Activated CD4-positive, CD25-positive, alpha-beta regulatory T cell (primary cell): ENCODE measurements around the gene ANO7.
"Not testable (repeated sequence)": the region's sequence is repeated elsewhere in the genome, so short reads cannot be mapped to it uniquely, and the experiment has no call there.

Source experiments
- DNase-seq, 4 experiments: peaks; one replicate each; lab custom pipeline; 2025; lab: John Stamatoyannopoulos, UW

Gene ANO7

DNA sequence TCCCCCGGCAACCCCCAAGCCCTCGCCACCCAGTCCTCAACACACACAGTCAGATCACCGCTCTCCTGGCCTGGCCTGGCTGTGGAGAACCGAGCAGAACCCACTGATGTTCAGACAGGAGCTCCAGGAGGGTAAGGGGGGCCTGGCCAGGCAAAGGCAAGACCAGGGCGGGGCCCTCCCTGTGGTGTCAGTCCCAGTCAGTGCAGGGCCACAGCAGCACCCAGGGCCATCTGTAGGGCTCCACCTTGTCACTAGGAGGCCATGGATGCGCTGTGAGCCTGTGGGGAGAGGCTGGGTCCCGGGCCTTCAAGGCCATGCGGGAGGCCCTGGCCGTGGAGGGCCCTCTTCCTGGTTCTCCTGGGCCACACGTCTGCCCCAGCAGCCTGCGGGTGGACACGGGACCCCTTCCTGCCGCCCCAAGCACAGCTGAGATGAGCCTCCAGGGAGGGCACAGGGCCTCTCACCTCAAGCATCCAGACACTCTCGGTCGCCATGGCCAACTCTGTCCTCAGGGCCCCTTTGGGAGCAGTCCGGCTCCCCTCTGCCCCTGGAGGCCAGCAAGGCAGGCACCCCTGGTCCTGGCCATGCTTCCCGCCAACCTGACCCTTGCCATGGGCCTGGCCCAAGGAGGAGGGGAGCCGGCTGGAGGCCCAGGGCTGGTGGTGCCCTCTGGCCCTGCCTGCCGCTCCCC lies 2.0 kb downstream of the ANO7 start:
- DNase-seq: no peak

GRCh38 chr2:241191081-241191480 lies 2.6 kb downstream of the ANO7 start:
- no peak for DNase-seq

GRCh38 chr2:241193271-241193670 lies 4.8 kb downstream of the ANO7 start:
- DNase-seq: no peak

- no peak for DNase-seq
Measured at GRCh38 chr2:241194811-241195210, 6.3 kb downstream of the ANO7 start.

DNA sequence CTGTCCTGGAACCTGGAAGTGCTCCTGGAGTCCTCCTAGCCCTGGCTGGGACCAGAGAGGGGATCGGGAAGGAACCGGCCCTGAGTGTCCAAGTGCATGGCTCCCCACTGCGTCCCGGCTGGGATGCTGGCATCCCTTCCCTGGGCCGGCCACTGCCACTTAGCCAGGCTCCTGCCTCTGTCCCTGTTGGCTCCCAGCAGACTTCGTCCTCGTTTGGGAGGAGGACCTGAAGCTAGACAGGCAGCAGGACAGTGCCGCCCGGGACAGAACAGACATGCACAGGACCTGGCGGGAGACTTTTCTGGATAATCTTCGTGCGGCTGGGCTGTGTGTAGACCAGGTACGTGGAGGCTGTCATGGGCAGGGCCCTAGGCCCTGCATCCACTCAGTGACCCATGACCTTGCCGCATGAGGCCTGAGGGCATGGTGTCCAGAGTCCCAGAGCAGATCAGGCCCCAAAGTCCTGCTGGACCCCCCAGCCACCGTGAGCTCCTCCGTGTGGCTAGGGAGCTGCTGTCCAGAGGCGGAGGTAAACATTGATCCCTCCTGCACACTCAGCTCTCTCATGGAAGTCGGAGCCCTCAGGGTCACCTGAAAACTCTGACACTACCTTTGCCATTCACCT lies 7.1 kb downstream of the ANO7 start:
- DNase-seq: no peak

DNA sequence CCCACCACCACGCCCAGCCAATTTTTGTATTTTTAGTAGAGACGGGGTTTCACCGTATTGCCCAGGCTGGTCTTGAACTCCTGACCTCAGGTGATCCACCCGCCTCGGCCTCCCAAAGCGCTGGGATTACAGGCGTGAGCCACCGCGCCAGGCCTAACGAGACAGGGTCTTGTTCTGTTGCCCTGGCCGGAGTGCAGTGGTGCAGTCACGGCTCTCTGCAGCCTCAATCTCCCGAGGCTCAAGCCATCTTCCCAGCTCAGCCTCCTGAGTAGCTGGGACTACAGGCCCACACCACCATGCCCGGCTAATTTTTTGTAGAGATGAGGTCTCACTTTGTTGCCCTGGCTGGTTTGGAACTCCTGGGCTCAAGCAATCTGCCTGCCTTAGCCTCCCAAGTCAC lies 8.8 kb downstream of the ANO7 start:
- DNase-seq: not testable (repeated sequence)

GRCh38 chr2:241197947-241198346 lies 9.5 kb downstream of the ANO7 start:
- DNase-seq: no peak

- DNase-seq: no peak
Measured at GRCh38 chr2:241198381-241199279, 10.2 kb downstream of the ANO7 start.

DNA sequence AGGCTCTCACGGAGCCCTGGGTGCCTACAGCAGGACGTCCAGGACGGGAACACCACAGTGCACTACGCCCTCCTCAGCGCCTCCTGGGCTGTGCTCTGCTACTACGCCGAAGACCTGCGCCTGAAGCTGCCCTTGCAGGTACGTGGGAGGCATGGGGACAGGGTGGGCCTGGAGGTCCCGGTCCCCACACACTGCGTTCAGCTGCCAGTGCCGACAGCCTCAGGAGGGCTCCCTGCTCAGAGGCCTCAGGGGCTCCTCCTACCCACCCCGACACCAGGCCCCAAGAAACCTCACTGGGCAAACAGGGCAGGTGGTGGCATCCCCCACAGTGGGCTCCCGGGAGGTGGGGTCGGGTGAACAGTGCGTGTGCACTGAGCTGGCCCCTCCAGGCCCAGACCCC lies 10.8 kb downstream of the ANO7 start:
- no peak for DNase-seq

DNA sequence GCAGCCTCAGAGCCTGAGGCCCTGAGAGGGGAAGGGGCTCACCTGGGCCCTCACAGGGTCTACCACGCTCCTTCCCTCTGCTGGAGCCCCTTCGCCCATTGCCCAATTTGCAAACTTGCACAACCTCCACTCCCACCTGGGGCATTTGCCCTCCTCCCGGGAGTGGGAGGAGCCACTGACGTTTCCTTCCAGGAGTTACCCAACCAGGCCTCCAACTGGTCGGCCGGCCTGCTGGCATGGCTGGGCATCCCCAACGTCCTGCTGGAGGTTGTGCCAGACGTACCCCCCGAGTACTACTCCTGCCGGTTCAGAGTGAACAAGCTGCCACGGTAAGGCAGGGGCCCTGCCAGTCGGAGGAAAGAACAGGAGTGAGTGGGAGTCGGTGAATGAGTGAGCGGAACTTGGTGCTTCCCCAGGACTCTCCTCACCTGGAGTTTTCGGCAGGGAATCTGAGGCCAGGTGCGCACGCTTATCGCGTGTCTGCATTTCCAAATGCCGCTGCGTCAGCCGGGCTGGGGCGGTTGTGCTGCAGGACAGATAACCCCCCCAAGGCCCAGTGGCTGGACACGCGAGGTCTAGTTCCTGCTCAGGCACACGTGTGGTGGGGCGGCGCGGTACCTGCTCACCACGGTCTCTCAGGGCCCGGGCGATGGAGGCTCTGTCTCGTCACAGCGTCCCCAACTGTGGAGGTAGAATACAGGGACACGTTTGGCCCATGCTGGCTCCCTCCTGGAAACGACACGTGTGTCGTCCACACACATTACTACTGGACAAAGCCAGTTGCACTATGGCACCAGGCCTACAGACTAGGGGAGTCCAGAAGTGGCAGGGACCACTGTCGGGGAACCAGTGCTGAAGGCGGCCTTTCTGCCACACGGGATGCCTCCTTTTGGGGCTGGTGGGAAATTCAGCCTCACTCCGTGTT lies 11.7 kb downstream of the ANO7 start:
- no peak for DNase-seq

GRCh38 chr2:241200822-241201395 lies 12.4 kb downstream of the ANO7 start:
- DNase-seq: no peak

- no peak for DNase-seq
Measured at GRCh38 chr2:241201445-241202267, 13.2 kb downstream of the ANO7 start.

GRCh38 chr2:241202268-241202585 lies 13.8 kb downstream of the ANO7 start:
- DNase-seq: no peak

GRCh38 chr2:241202681-241203080 lies 14.2 kb downstream of the ANO7 start:
- DNase-seq: no peak

DNA sequence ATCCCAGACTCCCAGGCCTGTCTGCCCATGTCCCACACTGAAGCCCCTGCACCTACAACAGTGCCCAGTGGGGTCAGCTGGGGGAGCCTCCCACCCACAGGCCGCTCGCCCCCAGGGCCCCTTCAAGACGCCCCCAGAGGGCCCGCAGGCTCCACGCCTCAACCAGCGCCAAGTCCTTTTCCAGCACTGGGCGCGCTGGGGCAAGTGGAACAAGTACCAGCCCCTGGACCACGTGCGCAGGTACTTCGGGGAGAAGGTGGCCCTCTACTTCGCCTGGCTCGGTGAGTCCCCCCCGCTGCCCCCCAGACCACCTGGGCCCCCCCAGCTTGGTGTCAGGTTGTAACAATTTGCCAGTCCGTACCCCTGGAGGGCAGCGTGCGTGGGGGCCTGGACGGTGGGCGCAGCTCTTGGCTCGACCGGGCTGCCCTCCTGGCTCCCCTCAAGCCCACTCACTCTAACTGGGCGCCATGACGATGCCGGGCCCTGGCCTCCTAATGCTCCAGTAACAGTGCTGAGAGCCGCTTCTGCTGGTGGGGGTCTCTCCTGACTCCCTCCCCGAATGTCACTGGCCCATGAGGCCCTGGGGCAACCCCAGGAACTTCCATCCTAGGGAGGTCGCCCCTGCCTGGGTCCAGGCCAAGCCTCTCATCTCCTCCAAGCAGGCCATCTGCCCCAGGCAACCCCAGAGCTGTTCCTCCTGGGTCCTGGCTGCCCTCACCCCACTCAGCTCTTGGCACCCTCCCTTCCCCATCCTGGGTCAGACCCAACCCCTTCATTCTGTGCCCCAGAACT lies 14.9 kb downstream of the ANO7 start:
- DNase-seq: no peak

- no peak for DNase-seq
Measured at GRCh38 chr2:241204010-241204384, 15.5 kb downstream of the ANO7 start.

GRCh38 chr2:241204490-241204889 lies 16.0 kb downstream of the ANO7 start:
- no peak for DNase-seq

GRCh38 chr2:241205086-241205485 lies 16.6 kb downstream of the ANO7 start:
- no peak for DNase-seq

DNA sequence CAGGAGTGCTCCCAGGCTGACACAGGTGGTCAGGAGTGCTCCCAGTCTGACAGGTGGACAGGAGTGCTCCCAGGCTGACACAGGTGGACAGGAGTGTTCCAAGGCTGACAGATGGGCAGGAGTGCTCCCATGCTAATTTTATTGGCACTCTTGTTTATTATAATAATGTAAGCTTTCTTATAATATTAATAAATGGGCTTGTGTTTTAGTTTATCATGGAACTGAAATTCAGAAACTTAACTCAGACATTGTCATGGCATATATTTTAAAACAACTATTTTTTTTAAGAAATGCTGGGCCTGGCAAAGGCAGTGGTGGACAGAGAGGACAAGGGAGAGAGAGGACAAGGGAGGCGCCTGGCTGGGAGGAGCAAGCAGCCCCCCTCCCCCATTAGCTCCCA lies 18.7 kb downstream of the ANO7 start:
- no peak for DNase-seq

DNA sequence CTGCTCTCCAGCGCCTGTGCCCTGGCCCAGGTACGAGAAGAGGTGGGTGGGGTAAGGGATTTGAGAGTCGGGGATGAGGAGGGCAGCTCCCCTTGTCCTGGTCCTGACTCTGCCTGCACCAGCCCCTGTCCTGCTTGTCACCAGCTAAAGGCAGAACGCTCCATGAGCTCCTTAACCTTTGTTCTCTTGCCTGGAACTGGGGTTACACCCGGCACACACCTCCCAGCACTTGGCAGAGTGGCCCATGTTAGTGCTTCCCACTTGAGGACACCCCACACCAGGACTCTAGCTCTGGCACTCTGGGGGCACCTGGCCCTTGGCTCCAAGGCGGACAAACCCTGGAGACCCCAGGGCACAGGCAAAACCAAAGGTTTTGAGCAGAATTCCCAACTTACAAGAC lies 19.2 kb downstream of the ANO7 start:
- no peak for DNase-seq
